Measurements from ENCODE around the gene CEND1.

Gene CEND1

DNA sequence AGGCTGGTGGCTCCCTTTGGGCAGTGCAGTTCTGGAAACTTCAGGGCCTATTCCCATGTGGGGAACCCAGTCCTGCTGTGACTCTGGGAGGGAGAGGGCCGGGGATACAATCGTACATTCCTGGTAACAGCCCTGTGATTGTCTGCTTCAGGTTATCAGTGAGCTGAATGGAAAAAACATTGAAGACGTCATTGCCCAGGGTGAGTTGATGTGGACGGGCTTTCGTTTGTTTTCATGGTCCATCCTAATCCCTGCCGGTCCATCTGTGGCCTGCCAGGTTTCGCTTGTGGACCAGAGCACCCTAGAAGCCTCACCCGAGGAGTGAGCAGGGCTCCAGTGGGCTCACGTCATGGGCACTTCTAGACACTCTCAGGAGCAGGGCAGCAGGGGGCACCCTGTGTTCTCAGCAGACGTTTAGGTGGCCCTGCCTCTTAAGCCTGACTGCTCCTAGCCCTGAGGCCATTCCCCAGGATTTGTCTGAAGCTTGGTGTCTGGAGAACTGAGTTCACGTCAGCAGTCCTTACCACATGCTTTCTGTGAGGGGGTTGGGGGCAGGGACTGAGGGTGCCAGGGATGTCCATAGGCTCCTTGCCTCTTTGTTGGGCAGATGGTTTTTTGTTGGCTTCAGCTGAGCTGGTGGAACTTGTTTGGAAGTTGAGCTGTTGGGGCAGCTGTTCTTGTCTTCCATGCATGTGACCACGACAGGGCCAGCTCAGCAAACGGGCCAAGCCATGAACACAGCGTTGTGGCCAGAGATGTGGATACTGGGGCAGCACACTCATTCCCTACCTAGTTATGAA is 21.8 kb upstream of the CEND1 start:
- no peak for DNase-seq

GRCh38 chr11:810040-810567 is 20.2 kb upstream of the CEND1 start:
- DNase-seq = no peak

DNA sequence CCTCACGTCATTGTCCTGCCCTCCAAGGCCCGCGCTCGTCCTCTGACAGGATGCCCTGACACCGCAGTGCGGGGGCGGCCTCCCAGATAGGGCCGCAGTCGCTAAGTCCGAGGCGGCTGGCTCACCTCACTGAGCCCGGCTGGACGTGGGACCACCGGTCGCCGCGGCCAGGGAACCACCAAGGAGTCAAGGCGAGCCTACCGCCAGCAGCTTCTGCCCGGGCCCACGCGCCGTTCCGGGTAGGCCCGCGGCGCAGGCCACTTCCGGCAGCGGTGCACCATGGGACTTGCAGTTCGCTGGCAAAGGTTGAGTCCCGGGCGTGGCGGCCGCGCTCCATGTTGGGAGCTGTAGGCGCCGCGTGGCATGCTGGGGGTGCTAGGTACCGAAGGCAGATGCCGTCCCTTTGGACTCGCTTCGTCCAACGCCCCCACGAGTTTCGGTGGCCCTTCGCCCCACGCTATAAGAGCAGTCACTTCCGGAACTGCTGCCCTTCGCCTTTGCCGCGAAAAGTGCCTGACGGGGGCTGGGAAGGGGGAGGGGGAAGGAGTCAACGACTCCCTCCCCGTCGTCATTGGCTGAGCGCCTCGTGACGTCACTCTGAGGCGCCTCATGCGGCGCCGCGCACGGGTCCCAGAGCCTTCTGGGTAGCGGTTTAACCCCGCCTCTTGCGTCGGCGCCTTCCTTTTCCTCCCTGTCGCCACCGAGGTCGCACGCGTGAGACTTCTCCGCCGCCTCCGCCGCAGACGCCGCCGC is 19.6 kb upstream of the CEND1 start, which contains the start of gene RPLP2:
Gene RPLP2, plus strand, starts transcription at position 681 of the 753 bp plus-strand sequence. CDS start 268 bp downstream, outside the sequence.
- DNase-seq = peak; percentile 97 to 99

GRCh38 chr11:808427-809286 is 18.8 kb upstream of the CEND1 start:
- no peak for DNase-seq

- DNase-seq = no peak
These were observed 14.7 kb upstream of the CEND1 start for GRCh38 chr11:804599-804964.

- no peak for DNase-seq
These were observed 14.1 kb upstream of the CEND1 start for GRCh38 chr11:803770-804598.

GRCh38 chr11:803467-803742 is 13.5 kb upstream of the CEND1 start:
- no peak for DNase-seq

DNA sequence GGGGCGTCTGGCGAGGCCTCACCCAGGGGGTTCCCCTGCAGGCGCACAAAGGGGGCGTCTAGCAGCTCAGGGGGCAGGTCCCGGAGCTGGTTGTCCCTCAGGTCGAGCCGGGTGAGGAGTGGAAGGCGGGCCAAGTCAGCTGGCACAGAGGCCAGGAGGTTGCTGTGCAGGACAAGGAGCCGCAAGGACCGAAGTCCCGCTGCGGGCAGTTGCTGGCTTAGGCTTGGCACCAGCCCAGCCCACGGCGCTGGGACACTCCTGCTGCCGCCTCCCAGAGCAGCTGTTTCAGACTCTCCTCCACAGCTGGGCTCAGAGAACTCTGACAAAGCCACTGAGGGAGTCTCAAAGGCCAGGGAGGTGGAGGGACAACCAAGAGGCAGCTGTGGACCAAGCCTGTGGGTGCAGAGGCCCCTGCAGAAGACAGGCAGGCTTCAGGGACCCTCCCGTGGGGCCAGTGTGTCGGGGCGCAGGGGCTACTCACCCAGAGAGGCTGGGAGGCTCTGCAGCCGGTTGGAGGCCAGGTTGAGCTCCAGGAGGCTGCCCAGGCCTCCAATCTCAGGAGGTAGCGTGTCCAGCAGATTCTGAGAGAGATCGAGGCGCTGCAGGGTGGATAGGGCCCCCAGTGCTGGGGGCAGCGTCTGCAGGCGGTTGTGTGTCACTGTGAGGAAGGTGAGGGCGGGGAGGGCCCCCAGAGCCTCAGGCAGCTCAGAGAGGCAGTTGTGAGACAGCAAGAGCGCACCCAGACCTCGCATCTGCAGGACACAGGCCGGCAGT is 13.0 kb upstream of the CEND1 start:
- no peak for DNase-seq

GRCh38 chr11:802018-802617 is 12.2 kb upstream of the CEND1 start:
- no peak for DNase-seq

- no peak for DNase-seq
These were observed 11.3 kb upstream of the CEND1 start for GRCh38 chr11:801097-801780.

- no peak for DNase-seq
These were observed 10.6 kb upstream of the CEND1 start for GRCh38 chr11:800473-800872.

DNA sequence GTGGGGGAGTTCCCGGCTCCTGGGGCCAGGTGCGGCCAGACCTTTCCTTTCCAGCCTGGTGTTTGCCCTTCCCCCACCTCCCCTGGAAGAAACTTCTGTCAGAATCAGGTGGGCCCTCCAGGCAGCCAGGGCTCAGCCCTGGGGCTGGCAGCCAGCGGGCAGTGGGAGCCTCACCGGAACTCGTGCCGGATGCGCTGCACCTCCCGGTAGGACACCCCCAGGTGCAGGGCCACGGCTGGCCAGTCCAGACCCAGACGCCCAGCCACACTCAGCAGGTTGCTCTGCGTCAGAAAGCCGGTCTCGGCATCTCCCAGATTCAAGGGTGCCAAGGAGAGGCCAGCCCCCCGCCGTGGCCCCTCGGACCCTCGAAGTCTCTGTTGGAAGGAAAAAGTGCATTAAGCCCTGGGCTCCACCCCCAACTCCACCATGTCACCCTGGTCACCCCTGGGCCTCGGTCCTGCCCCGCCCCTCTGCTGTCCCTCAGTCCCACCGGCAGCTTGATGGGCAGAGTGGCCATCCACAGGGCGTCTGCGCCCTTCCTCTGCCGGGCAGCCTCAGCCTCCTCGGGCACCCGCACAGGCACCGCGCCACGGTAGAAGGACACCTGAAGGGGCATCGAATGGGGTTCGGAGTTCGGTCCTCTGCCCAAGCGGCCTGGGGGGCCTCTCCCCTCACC is 9.9 kb upstream of the CEND1 start:
- no peak for DNase-seq

- DNase-seq = peak; percentile 41 to 87
These were observed 8.3 kb upstream of the CEND1 start, which contains the start of gene SLC25A22 for GRCh38 chr11:798093-798713. SLC25A22 (minus strand) TSS chr11:798281; CDS start chr11:795006, 3,275 bp downstream.

DNA sequence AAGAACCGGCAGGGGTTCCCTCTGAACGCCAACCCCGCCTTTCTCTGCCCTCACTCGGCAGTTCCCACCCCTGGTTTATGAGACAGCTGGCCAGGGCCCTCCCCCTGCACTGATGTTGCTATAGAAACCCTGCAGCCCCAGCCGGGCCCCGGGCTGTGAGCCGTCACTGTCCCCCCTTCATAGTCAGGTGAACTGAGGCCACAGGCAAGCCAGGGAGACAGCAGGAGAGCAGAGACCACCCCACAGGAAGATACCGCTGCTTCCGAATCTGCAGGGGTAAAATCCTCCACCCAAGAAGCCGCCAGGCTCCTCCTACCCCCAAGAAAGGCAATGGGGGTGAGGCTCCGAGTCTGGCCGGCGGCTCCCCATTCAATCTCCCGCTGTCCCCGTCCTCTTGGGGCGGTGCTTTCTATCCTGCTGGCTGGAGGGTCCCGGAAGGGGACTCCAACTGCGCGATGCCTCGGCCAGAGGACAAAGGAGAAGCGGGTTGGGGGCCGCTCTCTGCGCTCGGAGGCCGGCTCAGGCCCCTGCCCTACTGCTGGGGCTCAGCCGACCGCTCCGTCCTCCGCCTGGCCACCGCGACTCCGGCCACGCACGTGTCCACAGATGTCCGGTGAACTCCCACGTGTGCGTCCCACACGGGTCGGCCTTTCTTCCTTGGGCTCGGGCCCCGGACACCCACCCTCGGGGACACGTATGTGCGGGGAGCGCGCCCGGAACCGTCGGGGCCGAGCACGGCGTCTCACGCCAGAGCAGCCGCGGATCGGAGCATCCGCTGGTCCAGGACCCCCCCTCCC is 7.6 kb upstream of the CEND1 start:
- peak; percentile 74 to 83 for DNase-seq

DNA sequence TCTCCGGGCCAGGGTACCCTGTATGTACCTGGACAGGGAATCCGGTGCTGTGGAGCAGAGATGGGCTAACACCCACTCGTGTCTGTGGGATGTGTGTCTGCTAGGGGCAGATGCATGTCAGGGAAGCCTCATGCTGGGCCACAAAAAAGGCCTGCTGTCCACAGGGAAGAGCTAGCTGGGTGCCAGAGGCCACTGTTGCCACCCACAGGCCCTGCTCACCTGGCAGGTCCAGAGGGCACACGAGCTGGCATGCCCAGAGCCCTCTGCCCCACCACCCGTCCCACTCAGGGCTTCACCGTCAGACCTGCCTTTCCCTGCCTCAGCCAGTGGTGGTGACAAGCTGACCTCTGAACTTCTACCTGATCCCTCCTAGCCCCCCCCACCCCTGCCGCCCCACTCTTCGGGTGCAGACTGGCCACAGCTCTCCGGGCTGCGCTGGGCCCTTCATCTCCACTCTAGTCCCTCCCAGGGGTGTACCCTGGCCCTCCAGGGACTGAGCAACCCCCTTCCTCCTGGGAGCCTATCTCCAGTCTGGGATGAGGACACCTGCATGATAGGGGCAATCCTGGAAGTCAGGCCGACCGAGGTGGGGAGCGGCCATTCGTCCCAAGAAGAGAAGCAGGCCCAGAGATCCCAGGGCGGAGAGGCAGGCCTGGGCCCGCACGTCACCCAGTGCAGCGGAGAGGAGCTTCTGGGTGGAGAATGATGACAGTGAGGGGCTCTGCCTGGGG is 6.8 kb upstream of the CEND1 start:
- DNase-seq = no peak

- DNase-seq = no peak
These were observed 6.0 kb upstream of the CEND1 start for GRCh38 chr11:795634-796564.
